Vagina (tissue), 2 donors: Measurements from ENCODE around the gene IFNL3. TPM values are rescaled to one million over a fixed set of nuclear protein-coding genes. Genes with fewer than 3 reads are reported as not detected.

Experiments used
- DNase-seq, 2 donors: peaks; one replicate each; pipeline ENCODE4 v3.0.0-alpha.2; 2017; ENCODE audit errors: extremely low spot score in 2 of 2
- H3K27ac ChIP-seq: fragments of 200-600 bp; sonication (generic); one replicate; pipeline ENCODE4 v1.5.1; 2019
- H3K27me3 ChIP-seq: fragments of 200-600 bp; sonication (generic); one replicate; pipeline ENCODE4 v1.5.1; 2019
- H3K36me3 ChIP-seq, 2 donors: fragments of 200-600 bp; sonication (generic); one replicate each; pipeline ENCODE4 v1.5.1; 2017 to 2019
- H3K4me1 ChIP-seq: fragments of 200-600 bp; sonication (generic); one replicate; pipeline ENCODE4 v1.5.1; 2019
- H3K4me3 ChIP-seq, 2 donors: fragments of 200-600 bp; sonication (generic); 1 replicate in 1 of 2; 2 replicates in 1 of 2; pipeline ENCODE4 v1.5.1; 2016 to 2019
- H3K9me3 ChIP-seq: fragments of 200-600 bp; sonication (generic); one replicate; pipeline ENCODE4 v1.5.1; 2019
- POLR2A ChIP-seq, 2 donors: fragments of 450-650 bp; IDR thresholded peaks; one replicate each; pipeline ENCODE4 v1.6.1; 2017; ENCODE audit warnings: antibody characterized with exemption in 2 of 2, mild to moderate bottlenecking in 2 of 2, moderate library complexity in 2 of 2
- POLR2AphosphoS5 ChIP-seq, 2 donors: sonication (generic); formaldehyde crosslinking; IDR thresholded peaks; one replicate each; pipeline ENCODE4 v1.9.0; 2017; ENCODE audit warnings: antibody characterized with exemption in 2 of 2, mild to moderate bottlenecking in 2 of 2, low read depth in 1 of 2; ENCODE audit not compliant: insufficient read depth in 1 of 2
- intact Hi-C: fragments of 100-400 bp; cut with DNase I; formaldehyde crosslinking; loops from one replicate; pipeline ENCODE4 v1.15.1; 2023
- total RNA-seq: library from RNA; depleted of rRNA; stranded (reverse); fragments of >200 nt; gene quantifications from one replicate; pipeline ENCODE4 v1.2.3, GENCODE V29; 2016
- TF ChIP-seq, protein P1 (sequence below), 3 experiments: fragments of 450-650 bp in 2 of 3; fragments of 200-600 bp in 1 of 3; sonication (generic) in 1 of 3; IDR thresholded peaks; one replicate each; pipeline ENCODE4 v1.5.1; 2017 to 2019; ENCODE audit warnings: antibody characterized with exemption in 3 of 3, mild to moderate bottlenecking in 2 of 3, moderate library complexity in 2 of 3

IFNL3 gene
- total RNA-seq, 1 donor from 2014 or later = not detected

DNA sequence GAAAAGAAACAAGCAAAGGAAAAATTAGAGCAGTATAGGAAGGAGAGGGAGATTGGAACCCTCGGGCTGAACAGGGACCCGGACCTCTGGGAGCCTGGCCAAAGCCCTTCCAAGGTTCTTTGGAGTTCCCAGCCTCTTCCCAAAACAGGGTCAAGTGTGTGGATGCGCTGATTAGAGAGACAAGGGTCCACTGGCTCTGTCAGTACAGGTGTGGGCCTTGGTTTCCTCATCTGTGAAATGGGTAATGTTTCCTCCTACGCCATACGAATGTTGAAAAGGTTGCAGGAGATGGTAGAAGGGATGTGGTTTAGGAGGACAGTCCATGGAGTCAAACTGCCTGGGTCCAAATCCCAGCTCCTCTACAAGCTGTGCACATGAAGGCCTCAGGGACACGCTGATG lies 38.7 kb downstream of the IFNL3 start:
- Histone ChIP-seq H3K36me3 (no peaks in the 10 kb centered on the region), H3K9me3 (no peaks in the 10 kb centered on the region), H3K27ac (no peak overlapping the region), H3K27me3 (peaks cover 7% of the 10 kb centered on the region), H3K4me3 (no peak overlapping the region), H3K4me1 (no peaks in the 10 kb centered on the region)
- TF ChIP-seq POLR2A (IDR thresholded peaks at IDR 0.05) = no peak
- TF ChIP-seq POLR2AphosphoS5 (IDR thresholded peaks at IDR 0.05; ENCODE audit: insufficient read depth in 1 of 2, low read depth in 1 of 2) = no peak
- TF ChIP-seq, protein P1, sequence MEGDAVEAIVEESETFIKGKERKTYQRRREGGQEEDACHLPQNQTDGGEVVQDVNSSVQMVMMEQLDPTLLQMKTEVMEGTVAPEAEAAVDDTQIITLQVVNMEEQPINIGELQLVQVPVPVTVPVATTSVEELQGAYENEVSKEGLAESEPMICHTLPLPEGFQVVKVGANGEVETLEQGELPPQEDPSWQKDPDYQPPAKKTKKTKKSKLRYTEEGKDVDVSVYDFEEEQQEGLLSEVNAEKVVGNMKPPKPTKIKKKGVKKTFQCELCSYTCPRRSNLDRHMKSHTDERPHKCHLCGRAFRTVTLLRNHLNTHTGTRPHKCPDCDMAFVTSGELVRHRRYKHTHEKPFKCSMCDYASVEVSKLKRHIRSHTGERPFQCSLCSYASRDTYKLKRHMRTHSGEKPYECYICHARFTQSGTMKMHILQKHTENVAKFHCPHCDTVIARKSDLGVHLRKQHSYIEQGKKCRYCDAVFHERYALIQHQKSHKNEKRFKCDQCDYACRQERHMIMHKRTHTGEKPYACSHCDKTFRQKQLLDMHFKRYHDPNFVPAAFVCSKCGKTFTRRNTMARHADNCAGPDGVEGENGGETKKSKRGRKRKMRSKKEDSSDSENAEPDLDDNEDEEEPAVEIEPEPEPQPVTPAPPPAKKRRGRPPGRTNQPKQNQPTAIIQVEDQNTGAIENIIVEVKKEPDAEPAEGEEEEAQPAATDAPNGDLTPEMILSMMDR (IDR thresholded peaks at IDR 0.05) = no peak
- DNase-seq = no peak
- intact Hi-C loops = loop anchor here (10.0 kb wide), 1 partner anchor 1749 kb away; no protein-coding TSS in a partner anchor

DNA sequence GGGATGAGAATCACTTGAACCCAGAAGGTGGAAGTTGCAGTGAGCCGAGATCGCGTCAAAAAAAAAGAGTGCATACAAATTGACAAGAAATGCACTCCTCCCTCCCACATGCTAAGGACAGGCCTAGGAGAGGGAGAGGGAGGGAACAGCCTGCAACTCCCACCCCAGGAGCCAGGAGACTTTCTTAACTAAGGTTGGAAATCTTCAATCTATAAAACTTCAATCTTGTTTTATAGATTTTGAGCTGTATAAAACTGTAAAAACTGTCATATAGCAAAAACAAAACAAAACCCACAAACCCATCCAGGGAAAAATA lies 39.4 kb downstream of the IFNL3 start:
- DNase-seq = no peak
- intact Hi-C loops = loop anchor here (10.0 kb wide), 1 partner anchor 1749 kb away; no protein-coding TSS in a partner anchor
- Histone ChIP-seq H3K4me3 (no peak overlapping the region), H3K9me3 (no peaks in the 10 kb centered on the region), H3K27ac (no peak overlapping the region), H3K27me3 (peaks cover 7% of the 10 kb centered on the region), H3K36me3 (no peaks in the 10 kb centered on the region), H3K4me1 (no peaks in the 10 kb centered on the region)
- TF ChIP-seq POLR2AphosphoS5 (IDR thresholded peaks at IDR 0.05; ENCODE audit: insufficient read depth in 1 of 2, low read depth in 1 of 2) (no peak), POLR2A (IDR thresholded peaks at IDR 0.05) (no peak)
- TF ChIP-seq, protein P1 (IDR thresholded peaks at IDR 0.05) = no peak

- no peaks in the 10 kb centered on the region for H3K36me3 ChIP-seq
- no peak for DNase-seq
- intact Hi-C loops = loop anchor here (10.0 kb wide), 1 partner anchor 1751 kb away; no protein-coding TSS in a partner anchor
- no peak for TF ChIP-seq POLR2A (IDR thresholded peaks at IDR 0.05)
- TF ChIP-seq POLR2AphosphoS5 (IDR thresholded peaks at IDR 0.05; ENCODE audit: insufficient read depth in 1 of 2, low read depth in 1 of 2) = no peak
- TF ChIP-seq, protein P1 (IDR thresholded peaks at IDR 0.05) = no peak
- no peaks in the 10 kb centered on the region for H3K9me3 ChIP-seq
- no peak within 1 kb of the TSS for H3K4me3 ChIP-seq
- H3K27me3 ChIP-seq = peaks cover 7% of the 10 kb centered on the region
- no peak within 1 kb of the TSS for H3K27ac ChIP-seq
- H3K4me1 ChIP-seq = no peaks in the 10 kb centered on the region
These were observed 41.1 kb downstream of the IFNL3 start, which contains the start of gene SYCN for GRCh38 chr19:39203372-39204341. Gene SYCN (minus strand): TSS chr19:39204263. CDS start chr19:39204254, 9 bp downstream.

DNA sequence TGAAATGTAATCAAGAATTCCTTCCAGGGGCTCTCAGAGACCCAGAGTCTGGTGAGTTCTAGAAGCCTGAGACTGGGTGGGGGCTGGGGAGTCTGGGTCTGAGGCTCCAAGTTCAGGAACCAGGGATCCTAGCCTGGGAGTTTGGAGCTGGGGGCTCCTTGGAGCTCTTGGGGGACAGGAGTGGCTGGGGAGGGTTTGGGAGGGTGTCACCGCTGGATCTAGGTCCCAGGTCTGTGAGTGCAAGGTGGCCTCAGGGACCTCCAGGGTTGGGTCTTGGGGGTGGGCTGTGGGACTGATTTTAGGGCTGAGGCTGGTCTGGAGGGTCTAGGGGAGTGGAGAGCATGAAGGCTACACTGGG lies 41.8 kb downstream of the IFNL3 start:
- Histone ChIP-seq H3K27me3 (peaks cover 7% of the 10 kb centered on the region), H3K4me1 (no peaks in the 10 kb centered on the region)
- intact Hi-C loops = loop anchor here (10.0 kb wide), 1 partner anchor 1752 kb away; no protein-coding TSS in a partner anchor

More for the DNA sequence above, 41.8 kb downstream of the IFNL3 start:
- TF ChIP-seq POLR2AphosphoS5 (IDR thresholded peaks at IDR 0.05; ENCODE audit: insufficient read depth in 1 of 2, low read depth in 1 of 2) (no peak), POLR2A (IDR thresholded peaks at IDR 0.05) (no peak)
- TF ChIP-seq, protein P1 (IDR thresholded peaks at IDR 0.05) = no peak
- Histone ChIP-seq H3K36me3 (no peaks in the 10 kb centered on the region), H3K27ac (no peak overlapping the region), H3K9me3 (no peaks in the 10 kb centered on the region), H3K4me3 (no peak overlapping the region)
- no peak for DNase-seq
